Rectal smooth muscle tissue (tissue), 1 donor: ENCODE measurements around the gene IKZF4.
"Not testable (repeated sequence)": the region's sequence is repeated elsewhere in the genome, so short reads cannot be mapped to it uniquely, and the experiment has no call there.

Source experiments
- H3K27ac ChIP-seq: one replicate; pipeline ENCODE4 v1.7.0; 2013; ENCODE audit warnings: low read depth, low read length, inconsistent platforms
- H3K27me3 ChIP-seq: one replicate; pipeline ENCODE4 v1.7.0; 2013; ENCODE audit warnings: low read length; ENCODE audit not compliant: control insufficient read depth, insufficient read depth
- H3K36me3 ChIP-seq: one replicate; pipeline ENCODE4 v1.7.0; 2013; ENCODE audit warnings: low read length; ENCODE audit not compliant: control insufficient read depth, insufficient read depth
- H3K4me1 ChIP-seq: one replicate; pipeline ENCODE4 v1.7.0; 2013; ENCODE audit warnings: low read length; ENCODE audit not compliant: control insufficient read depth, insufficient read depth
- H3K4me3 ChIP-seq: one replicate; pipeline ENCODE4 v1.7.0; 2013; ENCODE audit warnings: low read length
- H3K9ac ChIP-seq: one replicate; pipeline ENCODE4 v1.7.0; 2013; ENCODE audit warnings: low read length

The IKZF4 gene

GRCh38 chr12:55984861-55985260 lies 36.0 kb upstream of the IKZF4 start:
- Histone ChIP-seq H3K27ac (no peak overlapping the region), H3K9ac (no peak overlapping the region), H3K4me1 (no peaks in the 10 kb centered on the region), H3K4me3 (no peak overlapping the region), H3K36me3 (peaks cover 18% of the 10 kb centered on the region), H3K27me3 (no peaks in the 10 kb centered on the region)

- Histone ChIP-seq H3K27ac (no peak overlapping the region), H3K4me3 (no peak overlapping the region), H3K9ac (no peak overlapping the region), H3K27me3 (no peaks in the 10 kb centered on the region), H3K4me1 (no peaks in the 10 kb centered on the region), H3K36me3 (peaks cover 20% of the 10 kb centered on the region)
Measured at GRCh38 chr12:55985341-55985740, 35.5 kb upstream of the IKZF4 start.

GRCh38 chr12:55985976-55986375 lies 34.9 kb upstream of the IKZF4 start:
- H3K36me3 ChIP-seq: peaks cover 26% of the 10 kb centered on the region
- H3K4me1 ChIP-seq, H3K4me3 ChIP-seq, H3K9ac ChIP-seq, H3K27me3 ChIP-seq, H3K27ac ChIP-seq: not testable (repeated sequence)

- Histone ChIP-seq H3K36me3 (peaks cover 40% of the 10 kb centered on the region), H3K9ac (no peak overlapping the region), H3K27ac (no peak overlapping the region), H3K4me3 (no peak overlapping the region), H3K27me3 (no peaks in the 10 kb centered on the region), H3K4me1 (no peaks in the 10 kb centered on the region)
Measured at GRCh38 chr12:55991110-55991509, 29.7 kb upstream of the IKZF4 start.

- Histone ChIP-seq H3K27ac (no peak overlapping the region), H3K4me1 (no peaks in the 10 kb centered on the region), H3K27me3 (no peaks in the 10 kb centered on the region), H3K4me3 (no peak overlapping the region), H3K9ac (no peak overlapping the region), H3K36me3 (peaks cover 37% of the 10 kb centered on the region)
Measured at GRCh38 chr12:55993230-55993853, 27.5 kb upstream of the IKZF4 start.

- Histone ChIP-seq H3K36me3 (peaks cover 32% of the 10 kb centered on the region), H3K27me3 (no peaks in the 10 kb centered on the region), H3K27ac (no peak overlapping the region), H3K9ac (no peak overlapping the region), H3K4me1 (no peaks in the 10 kb centered on the region), H3K4me3 (no peak overlapping the region)
Measured at GRCh38 chr12:55995366-55995765, 25.5 kb upstream of the IKZF4 start.

GRCh38 chr12:55996201-55996714 lies 24.6 kb upstream of the IKZF4 start:
- no peaks in the 10 kb centered on the region for H3K4me1 ChIP-seq
- H3K27ac ChIP-seq: peak overlapping the region; percentile 71
- H3K9ac ChIP-seq: no peak overlapping the region
- peaks cover 23% of the 10 kb centered on the region for H3K36me3 ChIP-seq
- no peaks in the 10 kb centered on the region for H3K27me3 ChIP-seq
- peak overlapping the region; percentile 72 for H3K4me3 ChIP-seq

- no peaks in the 10 kb centered on the region for H3K27me3 ChIP-seq
- peaks cover 21% of the 10 kb centered on the region for H3K36me3 ChIP-seq
- peak within 1 kb of the TSS; percentile 79 for H3K4me3 ChIP-seq
- H3K27ac ChIP-seq: peak within 1 kb of the TSS; percentile 71
- H3K4me1 ChIP-seq: no peaks in the 10 kb centered on the region
- peak within 1 kb of the TSS; percentile 19 for H3K9ac ChIP-seq
Measured at GRCh38 chr12:55996715-55997534, 23.9 kb upstream of the IKZF4 start, which contains the start of gene SUOX. Gene SUOX (plus strand): TSS chr12:55997276. CDS start chr12:56002222, 4,946 bp downstream.

GRCh38 chr12:55997535-55997859 lies 23.3 kb upstream of the IKZF4 start:
- peak overlapping the region; percentile 79 for H3K4me3 ChIP-seq
- H3K36me3 ChIP-seq: peaks cover 16% of the 10 kb centered on the region
- no peaks in the 10 kb centered on the region for H3K4me1 ChIP-seq
- H3K9ac ChIP-seq: peak overlapping the region; percentile 19
- H3K27ac ChIP-seq: peak overlapping the region; percentile 63
- H3K27me3 ChIP-seq: no peaks in the 10 kb centered on the region

- not testable (repeated sequence) for H3K9ac ChIP-seq, H3K4me1 ChIP-seq, H3K27me3 ChIP-seq, H3K4me3 ChIP-seq, H3K27ac ChIP-seq, H3K36me3 ChIP-seq
Measured at GRCh38 chr12:55999522-55999921, 21.3 kb upstream of the IKZF4 start.

GRCh38 chr12:55999999-56000540 lies 20.8 kb upstream of the IKZF4 start:
- not testable (repeated sequence) for H3K9ac ChIP-seq

GRCh38 chr12:56001487-56002100 lies 19.2 kb upstream of the IKZF4 start:
- Histone ChIP-seq H3K4me1 (no peaks in the 10 kb centered on the region), H3K36me3 (peaks cover 11% of the 10 kb centered on the region), H3K27me3 (no peaks in the 10 kb centered on the region), H3K9ac (no peak overlapping the region), H3K27ac (no peak overlapping the region), H3K4me3 (no peak overlapping the region)

More at GRCh38 chr12:55999999-56000540, 20.8 kb upstream of the IKZF4 start:
- not testable (repeated sequence) for H3K27ac ChIP-seq, H3K27me3 ChIP-seq, H3K4me1 ChIP-seq, H3K4me3 ChIP-seq
- peaks cover 11% of the 10 kb centered on the region for H3K36me3 ChIP-seq
